H9 (cell line): ENCODE results near the gene AK9. TPM values are rescaled to one million over a fixed set of nuclear protein-coding genes. Genes with fewer than 3 reads are reported as not detected.
A peak's percentile ranks its signal among the peaks of the same experiment; 100 is the strongest.

Experiments used
- DNase-seq: peaks from one replicate; pipeline ENCODE4 v3.0.0-alpha.2; 2017
- H2AFZ ChIP-seq: one replicate; pipeline ENCODE4 v1.6.1; 2013; ENCODE audit warnings: mild to moderate bottlenecking, low read length, control low read depth, moderate library complexity
- H2AK5ac ChIP-seq: 2 replicates; pipeline ENCODE4 v1.6.1; 2013; ENCODE audit warnings: low read length, control low read depth, mixed read lengths; ENCODE audit not compliant: insufficient read length
- H2BK120ac ChIP-seq: one replicate; pipeline ENCODE4 v1.6.1; 2013; ENCODE audit warnings: low read depth, mild to moderate bottlenecking, low read length, control low read depth, inconsistent platforms; ENCODE audit not compliant: poor library complexity, severe bottlenecking
- H2BK12ac ChIP-seq: 2 replicates; pipeline ENCODE4 v1.6.1; 2013; ENCODE audit warnings: low read length, control low read depth, mixed read lengths, low read depth; ENCODE audit not compliant: insufficient read length
- H2BK15ac ChIP-seq: 2 replicates; pipeline ENCODE4 v1.6.1; 2013; ENCODE audit warnings: low read depth, low read length, control low read depth
- H2BK20ac ChIP-seq: one replicate; pipeline ENCODE4 v1.6.1; 2013; ENCODE audit warnings: low read depth, mild to moderate bottlenecking, low read length, control low read depth, inconsistent platforms; ENCODE audit not compliant: poor library complexity, severe bottlenecking
- H2BK5ac ChIP-seq: 2 replicates; pipeline ENCODE4 v1.6.1; 2013; ENCODE audit warnings: low read length, control low read depth, mixed read lengths; ENCODE audit not compliant: insufficient read length
- H3K14ac ChIP-seq: 2 replicates; pipeline ENCODE4 v1.6.1; 2013; ENCODE audit warnings: low read length, control low read depth; ENCODE audit not compliant: insufficient read depth
- H3K18ac ChIP-seq: 2 replicates; pipeline ENCODE4 v1.6.1; 2013; ENCODE audit warnings: low read depth, mild to moderate bottlenecking, mixed read lengths, low read length, control low read depth; ENCODE audit not compliant: insufficient read length
- H3K23ac ChIP-seq: 2 replicates; pipeline ENCODE4 v1.6.1; 2013; ENCODE audit warnings: low read length, control low read depth, mixed read lengths, low read depth; ENCODE audit not compliant: insufficient read length
- H3K23me2 ChIP-seq: 2 replicates; pipeline ENCODE4 v1.6.1; 2013; ENCODE audit warnings: low read depth, mild to moderate bottlenecking, mixed read lengths, low read length, control low read depth; ENCODE audit not compliant: insufficient read length, poor library complexity, severe bottlenecking
- H3K27ac ChIP-seq: 2 replicates; pipeline ENCODE4 v1.5.1; 2013; ENCODE audit warnings: low read length, control low read depth, mixed read lengths, low read depth; ENCODE audit not compliant: insufficient read length
- H3K27me3 ChIP-seq: 2 replicates; pipeline ENCODE4 v1.6.1; 2013; ENCODE audit warnings: low read length, control low read depth, inconsistent platforms; ENCODE audit not compliant: insufficient read depth
- H3K4ac ChIP-seq: 2 replicates; pipeline ENCODE4 v1.6.1; 2013; ENCODE audit warnings: low read depth, mild to moderate bottlenecking, control low read depth, inconsistent platforms, low read length, moderate library complexity
- H3K4me1 ChIP-seq: 2 replicates; pipeline ENCODE4 v1.6.1; 2013; ENCODE audit warnings: low read length, control low read depth, inconsistent platforms; ENCODE audit not compliant: insufficient read depth
- H3K4me2 ChIP-seq: 2 replicates; pipeline ENCODE4 v1.6.1; 2013; ENCODE audit warnings: low read length, control low read depth, mixed read lengths; ENCODE audit not compliant: insufficient read length, insufficient read depth
- H3K56ac ChIP-seq: 2 replicates; pipeline ENCODE4 v1.6.1; 2013; ENCODE audit warnings: low read depth, mild to moderate bottlenecking, mixed read lengths, low read length, control low read depth; ENCODE audit not compliant: insufficient read length
- H3K79me1 ChIP-seq: 2 replicates; pipeline ENCODE4 v1.6.1; 2013; ENCODE audit warnings: low read depth, mild to moderate bottlenecking, moderate library complexity, low read length, control low read depth, inconsistent platforms; ENCODE audit not compliant: insufficient read depth, poor library complexity, severe bottlenecking
- H3K79me2 ChIP-seq: 2 replicates; pipeline ENCODE4 v1.6.1; 2013; ENCODE audit warnings: low read length, control low read depth, inconsistent platforms; ENCODE audit not compliant: insufficient read depth
- H3K9ac ChIP-seq: 2 replicates; pipeline ENCODE4 v1.6.1; 2013; ENCODE audit warnings: low read length, control low read depth, mixed read lengths; ENCODE audit not compliant: insufficient read length; ENCODE audit errors: extremely low read depth
- H3K9me3 ChIP-seq: one replicate; pipeline ENCODE4 v1.6.1; 2013; ENCODE audit warnings: low read depth, low read length, inconsistent platforms; ENCODE audit not compliant: control insufficient read depth
- H3T11ph ChIP-seq: one replicate; pipeline ENCODE4 v1.6.1; 2013; ENCODE audit warnings: mild to moderate bottlenecking, low read length, control low read depth, inconsistent platforms
- H4K20me1 ChIP-seq: one replicate; pipeline ENCODE4 v1.6.1; 2013; ENCODE audit not compliant: control insufficient read depth, insufficient read length, insufficient read depth
- H4K5ac ChIP-seq: 2 replicates; pipeline ENCODE4 v1.6.1; 2013; ENCODE audit warnings: low read depth, mild to moderate bottlenecking, mixed read lengths, low read length, control low read depth; ENCODE audit not compliant: insufficient read length
- H4K8ac ChIP-seq: replicated peaks from 2 replicates; pipeline ENCODE4 v1.6.1; 2013; ENCODE audit warnings: low read length, control low read depth, mixed read lengths, low read depth; ENCODE audit not compliant: insufficient read length
- H4K91ac ChIP-seq: 2 replicates; pipeline ENCODE4 v1.6.1; 2013; ENCODE audit warnings: low read depth, mild to moderate bottlenecking, moderate library complexity, mixed read lengths, low read length, control low read depth; ENCODE audit not compliant: insufficient read length
- H3K27ac Mint-ChIP-seq, 3 experiments: 2 replicates in 2 of 3; 3 replicates in 1 of 3; pipeline ENCODE4 v1.8.0; 2020 to 2021; ENCODE audit warnings: mixed read lengths in 3 of 3, mild to moderate bottlenecking in 1 of 3, moderate library complexity in 1 of 3
- H3K27me3 Mint-ChIP-seq: 2 replicates; pipeline ENCODE4 v1.8.0; 2021; ENCODE audit warnings: low read depth, mild to moderate bottlenecking, moderate library complexity, mixed read lengths
- H3K36me3 Mint-ChIP-seq, 3 experiments: 2 replicates in 2 of 3; 3 replicates in 1 of 3; pipeline ENCODE4 v1.8.0; 2020 to 2021; ENCODE audit warnings: low read depth in 3 of 3, mixed read lengths in 3 of 3; ENCODE audit not compliant: insufficient read depth in 1 of 3
- H3K4me1 Mint-ChIP-seq, 2 experiments: 2 replicates each; pipeline ENCODE4 v1.8.0; 2020; ENCODE audit warnings: mixed read lengths in 2 of 2
- H3K4me3 Mint-ChIP-seq, 2 experiments: 2 replicates in 1 of 2; 3 replicates in 1 of 2; pipeline ENCODE4 v1.8.0; 2020 to 2021; ENCODE audit warnings: mild to moderate bottlenecking in 2 of 2, mixed read lengths in 2 of 2, moderate library complexity in 1 of 2
- H3K9me3 Mint-ChIP-seq, 2 experiments: 2 replicates in 1 of 2; 3 replicates in 1 of 2; pipeline ENCODE4 v1.8.0; 2020; ENCODE audit warnings: mild to moderate bottlenecking in 2 of 2, mixed read lengths in 2 of 2, moderate library complexity in 1 of 2
- WGBS: extraction: QIAGEN DNeasy Blood & Tissue Kit; methylation state at CpG from one replicate; pipeline ENCODE4 v1.1.7; 2013; ENCODE audit warnings: missing lambda C conversion rate, low lambda C conversion rate, mixed read lengths; ENCODE audit not compliant: insufficient read length; ENCODE audit errors: extremely low coverage; 5-methylcytosine and 5-hydroxymethylcytosine counted together
- total RNA-seq: library from RNA; stranded (reverse); gene quantifications from 2 replicates; pipeline ENCODE4 v1.2.1, GENCODE V29; 2021
- TF ChIP-seq, protein P1 (sequence below): fragments of 200-600 bp; sonication (generic); conservative IDR thresholded peaks from 3 replicates; pipeline ENCODE4 v1.8.0; 2021; ENCODE audit warnings: antibody characterized with exemption, mild to moderate bottlenecking

The AK9 gene
- total RNA-seq, 1 experiment from 2014 or later = 2.3 TPM

DNA sequence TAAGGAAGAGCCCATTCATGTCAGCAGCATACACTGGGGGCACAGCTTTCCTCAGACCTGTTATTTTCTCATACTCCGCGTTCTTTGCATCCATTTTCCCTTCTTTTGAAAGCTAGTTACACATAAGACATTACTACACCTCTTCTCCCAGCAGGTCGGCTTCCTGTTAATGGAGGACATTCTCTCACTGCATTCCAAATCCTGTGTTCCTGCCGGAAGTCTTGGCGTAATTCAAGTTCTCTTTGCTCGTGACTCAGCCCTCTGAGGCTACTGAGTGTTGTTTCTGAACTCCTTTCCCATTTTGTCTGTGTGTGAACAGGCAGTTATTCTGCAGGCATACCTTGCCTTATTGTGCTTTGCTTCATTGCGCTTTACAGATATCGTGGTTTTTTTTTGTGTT lies 110.5 kb downstream of the AK9 start:
- no peak overlapping the region for H3K23ac ChIP-seq
- H3K4me3 Mint-ChIP-seq = no peak overlapping the region
- peak overlapping the region; percentile 6 for H3K4me2 ChIP-seq
- H2BK5ac ChIP-seq = peak overlapping the region; percentile 49
- H3K27me3 Mint-ChIP-seq = no peaks in the 10 kb centered on the region
- H3K23me2 ChIP-seq = no peaks in the 10 kb centered on the region
- DNase-seq = peak; percentile 44
- peak overlapping the region; percentile 9 for H2AFZ ChIP-seq
- no peak overlapping the region for H3T11ph ChIP-seq
- H3K4me1 ChIP-seq = no peaks in the 10 kb centered on the region
- H3K14ac ChIP-seq = peak overlapping the region; percentile 31; the same call in 1 of the 2 replicates
- H2AK5ac ChIP-seq = no peak overlapping the region
- no peaks in the 10 kb centered on the region for H3K79me1 ChIP-seq
- no peaks in the 10 kb centered on the region for H3K27me3 ChIP-seq
- H3K9ac ChIP-seq = no peak overlapping the region
- H3K4ac ChIP-seq = no peak overlapping the region
- no peaks in the 10 kb centered on the region for H4K20me1 ChIP-seq
- no peak overlapping the region for H2BK15ac ChIP-seq
- no peak overlapping the region for H4K91ac ChIP-seq
- H2BK20ac ChIP-seq = no peak overlapping the region
- H3K27ac ChIP-seq = peak overlapping the region; percentile 63
- H4K8ac ChIP-seq = no peak overlapping the region
- H2BK120ac ChIP-seq = no peak overlapping the region
- H3K36me3 Mint-ChIP-seq = peaks cover 2 to 7% (median 6%) of the 10 kb centered on the region in 3 experiments; a peak in 5 of 7 replicates
- H3K79me2 ChIP-seq = no peaks in the 10 kb centered on the region
- H3K9me3 Mint-ChIP-seq = peaks cover 4 to 7% of the 10 kb centered on the region in 2 experiments; a peak in 1 of 5 replicates
- no peak overlapping the region for H2BK12ac ChIP-seq
- peaks cover 10 to 12% of the 10 kb centered on the region in 2 experiments for H3K4me1 Mint-ChIP-seq
- no peak overlapping the region for H4K5ac ChIP-seq
- TF ChIP-seq, protein P1, sequence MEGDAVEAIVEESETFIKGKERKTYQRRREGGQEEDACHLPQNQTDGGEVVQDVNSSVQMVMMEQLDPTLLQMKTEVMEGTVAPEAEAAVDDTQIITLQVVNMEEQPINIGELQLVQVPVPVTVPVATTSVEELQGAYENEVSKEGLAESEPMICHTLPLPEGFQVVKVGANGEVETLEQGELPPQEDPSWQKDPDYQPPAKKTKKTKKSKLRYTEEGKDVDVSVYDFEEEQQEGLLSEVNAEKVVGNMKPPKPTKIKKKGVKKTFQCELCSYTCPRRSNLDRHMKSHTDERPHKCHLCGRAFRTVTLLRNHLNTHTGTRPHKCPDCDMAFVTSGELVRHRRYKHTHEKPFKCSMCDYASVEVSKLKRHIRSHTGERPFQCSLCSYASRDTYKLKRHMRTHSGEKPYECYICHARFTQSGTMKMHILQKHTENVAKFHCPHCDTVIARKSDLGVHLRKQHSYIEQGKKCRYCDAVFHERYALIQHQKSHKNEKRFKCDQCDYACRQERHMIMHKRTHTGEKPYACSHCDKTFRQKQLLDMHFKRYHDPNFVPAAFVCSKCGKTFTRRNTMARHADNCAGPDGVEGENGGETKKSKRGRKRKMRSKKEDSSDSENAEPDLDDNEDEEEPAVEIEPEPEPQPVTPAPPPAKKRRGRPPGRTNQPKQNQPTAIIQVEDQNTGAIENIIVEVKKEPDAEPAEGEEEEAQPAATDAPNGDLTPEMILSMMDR = no peak
- H3K27ac Mint-ChIP-seq = peak overlapping the region; percentile 64 to 78 (median 74); a peak in 5 of 7 replicates
- H3K18ac ChIP-seq = peak overlapping the region; percentile 24
- no peak overlapping the region for H3K56ac ChIP-seq
- H3K9me3 ChIP-seq = no peaks in the 10 kb centered on the region
- no CpG with 5 or more reads among the region's 8 CpGs for WGBS
